HCEC 1CT (cell line): ENCODE measurements around the gene RNASEH2C.
A peak's percentile ranks its signal among the peaks of the same experiment; 100 is the strongest.
"Not testable (repeated sequence)": the region's sequence is repeated elsewhere in the genome, so short reads cannot be mapped to it uniquely, and the experiment has no call there.

Experiments
- DNase-seq: peaks from one replicate; pipeline ENCODE4 v3.0.0-alpha.2; 2017

Gene RNASEH2C

GRCh38 chr11:65716774-65717405 lies 3.7 kb downstream of the RNASEH2C start:
- DNase-seq: no peak

- DNase-seq: no peak
Observed at GRCh38 chr11:65716302-65716701, 4.3 kb downstream of the RNASEH2C start.

DNA sequence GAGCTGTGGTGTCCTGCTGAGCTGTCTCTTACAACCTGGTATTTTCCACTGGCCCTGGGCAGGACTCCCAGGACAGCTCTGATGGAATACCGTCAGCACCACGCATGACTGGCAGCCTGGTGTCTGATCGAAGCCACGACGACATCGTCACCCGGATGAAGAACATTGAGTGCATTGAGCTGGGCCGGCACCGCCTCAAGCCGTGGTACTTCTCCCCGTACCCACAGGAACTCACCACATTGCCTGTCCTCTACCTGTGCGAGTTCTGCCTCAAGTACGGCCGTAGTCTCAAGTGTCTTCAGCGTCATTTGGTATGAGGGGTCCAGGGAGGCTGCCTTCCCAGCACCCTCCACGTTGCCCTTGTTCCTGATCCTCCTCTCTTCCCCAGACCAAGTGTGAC lies 6.2 kb downstream of the RNASEH2C start:
- no peak for DNase-seq

- no peak for DNase-seq
Observed at GRCh38 chr11:65713212-65713969, 7.2 kb downstream of the RNASEH2C start.

GRCh38 chr11:65712633-65713076 lies 7.9 kb downstream of the RNASEH2C start:
- DNase-seq: no peak

- peak; percentile 97 for DNase-seq
Observed at GRCh38 chr11:65711785-65712632, 8.6 kb downstream of the RNASEH2C start, which contains the start of gene KAT5. Gene KAT5, plus strand, starts transcription at chr11:65712252. Its CDS starts 16 bp downstream, at chr11:65712268.

DNA sequence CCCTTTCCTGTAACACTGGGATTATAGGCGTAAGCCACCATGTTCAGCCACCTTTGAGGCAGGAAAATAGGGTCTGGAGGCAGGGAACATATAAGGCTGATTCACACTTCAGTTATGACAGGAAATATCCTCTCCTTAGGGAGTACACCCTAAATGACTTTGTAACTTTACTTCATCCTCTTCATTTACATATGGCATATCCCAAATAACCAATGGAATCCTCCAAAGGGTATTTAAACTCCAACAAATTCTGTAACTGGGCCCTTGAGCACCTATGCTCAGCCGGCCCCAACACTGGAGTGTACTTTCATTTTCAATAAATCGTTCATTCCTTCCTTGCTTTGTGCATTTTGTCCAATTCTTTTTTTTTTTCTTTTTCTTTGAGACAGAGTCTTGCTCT lies 10.2 kb downstream of the RNASEH2C start:
- no peak for DNase-seq

GRCh38 chr11:65709661-65710060 lies 10.9 kb downstream of the RNASEH2C start:
- no peak for DNase-seq

DNA sequence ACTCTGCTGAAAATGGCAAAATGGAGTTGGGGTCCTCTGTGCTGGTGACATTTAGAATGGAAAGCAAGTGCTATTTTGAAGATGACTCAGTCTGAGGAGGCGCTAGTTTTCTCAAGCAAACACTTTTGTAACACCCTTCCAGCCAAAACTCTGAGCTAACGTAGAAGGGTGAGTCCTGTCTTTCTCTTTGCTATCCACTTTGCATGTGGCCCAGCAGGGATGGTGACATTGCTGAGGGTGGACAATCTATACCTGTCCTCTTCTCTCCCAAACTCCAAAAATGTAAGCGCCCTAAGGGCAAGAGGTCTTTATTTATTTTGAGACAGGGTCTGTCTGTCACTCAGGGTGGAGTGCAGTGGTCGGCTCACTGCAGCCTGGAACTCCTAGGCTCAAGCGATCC lies 12.1 kb downstream of the RNASEH2C start:
- DNase-seq: no peak

DNA sequence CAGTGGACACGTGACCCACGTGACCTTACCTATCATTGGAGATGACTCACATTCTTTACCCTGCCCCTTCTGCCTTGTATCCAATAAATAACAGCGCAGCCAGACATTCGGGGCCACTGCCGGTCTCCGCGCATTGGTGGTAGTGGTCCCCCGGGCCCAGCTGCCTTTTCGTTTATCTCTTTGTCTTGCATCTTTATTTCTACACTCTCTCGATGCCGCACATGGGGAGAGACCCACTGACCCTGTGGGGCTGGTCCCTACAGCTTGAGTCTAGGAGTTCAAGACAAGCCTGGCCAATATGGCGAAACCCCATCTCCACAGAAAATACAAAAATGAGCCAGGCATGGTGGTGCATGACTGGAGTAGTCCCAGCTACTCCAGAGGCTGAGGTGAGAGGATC lies 13.6 kb downstream of the RNASEH2C start:
- not testable (repeated sequence) for DNase-seq

GRCh38 chr11:65706303-65706763 lies 14.3 kb downstream of the RNASEH2C start:
- not testable (repeated sequence) for DNase-seq

- DNase-seq: no peak
Observed at GRCh38 chr11:65703846-65704245, 16.8 kb downstream of the RNASEH2C start.

DNA sequence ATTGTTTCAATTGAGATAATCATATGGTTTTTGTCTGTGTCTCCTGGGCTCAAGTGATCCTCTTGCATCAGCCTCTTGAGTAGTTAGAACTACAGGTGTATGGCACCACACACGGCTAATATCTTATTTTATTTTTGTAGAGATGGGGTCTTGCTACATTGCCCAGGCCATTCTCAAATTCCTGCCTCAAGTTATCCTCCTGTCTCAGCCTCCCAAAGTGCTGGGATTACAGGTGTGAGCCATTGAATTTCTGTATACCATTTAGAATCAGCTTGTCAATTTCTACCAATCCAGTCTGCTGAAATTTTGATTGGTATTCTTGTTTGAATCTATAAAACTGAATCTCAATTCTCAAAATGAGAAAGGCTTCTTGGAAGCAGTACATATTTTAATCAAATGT lies 18.9 kb downstream of the RNASEH2C start:
- DNase-seq: no peak

DNA sequence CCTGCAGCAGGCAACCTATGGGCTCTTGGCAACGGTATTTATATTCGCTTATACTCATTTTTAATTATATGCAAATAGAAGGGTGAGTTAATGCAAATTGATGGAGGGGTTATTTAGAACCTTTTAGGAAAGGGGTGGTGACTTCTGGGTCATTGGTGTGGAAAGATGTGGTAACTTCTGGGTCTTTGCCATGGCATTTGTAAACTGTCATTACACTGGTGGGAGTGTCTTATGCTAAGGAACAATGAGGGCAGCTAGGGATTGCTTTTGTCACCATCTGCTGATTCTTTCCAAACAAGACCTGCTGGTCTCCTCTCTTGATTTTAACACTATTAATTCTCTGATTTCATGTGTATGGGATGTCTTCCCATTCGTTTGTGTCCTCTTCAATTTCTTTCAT lies 20.2 kb downstream of the RNASEH2C start:
- DNase-seq: no peak

GRCh38 chr11:65699306-65699705 lies 21.3 kb downstream of the RNASEH2C start:
- no peak for DNase-seq

- DNase-seq: no peak
Observed at GRCh38 chr11:65698205-65698604, 22.4 kb downstream of the RNASEH2C start.

- DNase-seq: no peak
Observed at GRCh38 chr11:65696802-65697552, 23.6 kb downstream of the RNASEH2C start.

DNA sequence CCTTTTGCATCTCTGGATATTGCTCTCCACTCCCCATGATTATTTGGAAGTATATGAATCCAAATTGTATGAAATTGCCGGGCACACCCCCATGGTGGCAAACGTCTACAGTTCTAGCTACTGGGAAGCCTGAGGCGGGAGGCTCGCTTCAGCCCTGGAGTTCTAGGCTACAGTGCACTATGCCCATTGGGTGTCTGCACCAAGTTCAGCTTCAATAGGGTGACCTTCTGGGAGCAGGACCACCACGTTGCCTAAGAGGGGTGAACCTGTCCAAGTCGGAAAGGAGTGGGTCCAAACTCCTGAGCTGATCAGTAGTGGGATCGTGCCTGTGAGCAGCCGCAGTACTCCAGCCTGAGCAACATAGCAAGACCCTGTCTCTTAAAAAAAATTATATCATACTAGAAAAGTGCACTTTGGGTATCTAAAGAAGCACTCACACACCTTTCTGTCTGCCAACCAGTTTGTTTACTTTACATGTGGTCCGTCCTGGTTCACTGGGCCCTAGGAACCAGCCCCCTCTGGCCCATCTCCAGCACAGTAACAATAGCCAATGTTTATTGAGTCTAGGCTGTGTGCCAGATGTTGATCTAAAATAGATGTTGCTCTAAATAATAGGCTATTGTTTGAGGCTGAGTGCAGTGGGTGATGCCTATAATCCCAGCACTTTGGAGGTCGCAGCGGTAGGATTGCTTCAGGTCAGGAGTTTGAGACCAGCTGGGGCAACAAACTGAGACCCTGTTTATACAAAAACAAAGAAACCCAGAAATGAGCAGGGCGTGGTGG lies 24.9 kb downstream of the RNASEH2C start:
- DNase-seq: no peak

DNA sequence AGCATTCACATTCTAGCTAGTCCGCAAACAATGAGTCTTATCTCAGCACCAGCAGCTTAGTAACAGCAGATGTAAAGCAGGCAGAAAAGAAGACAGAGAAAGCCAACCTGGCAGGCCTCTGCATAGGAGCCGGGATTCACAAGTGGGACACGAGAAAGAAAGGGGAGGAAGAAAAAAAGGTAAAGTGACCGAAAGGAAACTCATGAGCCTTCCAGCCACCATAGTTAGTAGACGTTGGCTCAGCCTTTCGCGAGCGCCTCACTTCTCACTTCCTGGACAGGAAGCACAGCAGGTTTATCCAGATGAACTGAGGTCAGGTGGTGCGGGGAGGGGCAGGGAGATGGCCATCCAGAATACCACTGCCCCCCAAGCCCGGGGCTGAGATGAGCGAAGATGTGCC lies 28.2 kb downstream of the RNASEH2C start:
- no peak for DNase-seq

GRCh38 chr11:65691847-65692246 lies 28.8 kb downstream of the RNASEH2C start:
- DNase-seq: not testable (repeated sequence)

DNA sequence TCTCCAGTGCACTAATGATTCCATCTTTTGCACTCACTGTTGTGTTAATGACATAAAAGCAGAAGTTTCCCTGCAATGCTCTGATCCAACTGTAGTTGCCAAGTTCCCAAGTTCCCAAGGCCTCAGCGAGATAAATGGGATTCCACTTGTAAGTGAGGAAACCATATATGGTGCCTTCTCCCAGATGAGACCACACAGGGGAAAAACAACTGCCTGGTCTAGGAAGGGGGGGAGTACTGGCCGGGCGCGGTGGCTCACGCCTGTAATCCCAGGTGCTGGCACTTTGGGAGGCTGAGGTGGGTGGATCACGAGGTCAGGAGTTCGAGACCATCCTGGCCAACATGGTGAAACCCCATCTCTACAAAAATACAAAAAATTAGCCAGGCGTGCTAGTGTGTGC lies 34.6 kb downstream of the RNASEH2C start:
- DNase-seq: no peak

DNA sequence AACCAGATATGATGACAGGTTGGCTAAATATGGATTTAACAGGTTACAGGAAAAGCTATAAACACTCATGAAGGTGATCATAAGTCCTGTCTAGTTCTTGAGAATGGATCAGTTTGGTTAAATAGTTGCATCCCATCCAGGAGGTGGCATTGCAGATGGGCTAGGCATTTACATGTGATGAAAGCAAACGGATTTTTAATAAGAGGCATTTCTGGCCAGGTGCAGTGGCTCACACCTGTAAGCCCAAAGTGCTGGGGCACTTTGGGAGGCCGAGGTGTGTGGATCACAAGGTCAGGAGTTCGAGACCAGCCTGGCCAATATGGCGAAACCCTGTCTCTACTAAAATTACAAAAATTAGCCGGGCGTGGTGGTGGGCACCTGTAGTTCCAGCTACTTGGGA lies 37.1 kb downstream of the RNASEH2C start:
- DNase-seq: not testable (repeated sequence)
